Erythroblast (primary cell): ENCODE results near the gene AREL1.

Experiments
- GATA1 ChIP-seq: IDR thresholded peaks from 2 replicates; pipeline ENCODE4 v1.6.1; 2011; ENCODE audit warnings: low read depth, mild to moderate bottlenecking, control low read depth, low read length, moderate library complexity
- POLR2A ChIP-seq: IDR thresholded peaks from 2 replicates; pipeline ENCODE4 v1.6.1; 2011; ENCODE audit warnings: mild to moderate bottlenecking, low read length

DNA sequence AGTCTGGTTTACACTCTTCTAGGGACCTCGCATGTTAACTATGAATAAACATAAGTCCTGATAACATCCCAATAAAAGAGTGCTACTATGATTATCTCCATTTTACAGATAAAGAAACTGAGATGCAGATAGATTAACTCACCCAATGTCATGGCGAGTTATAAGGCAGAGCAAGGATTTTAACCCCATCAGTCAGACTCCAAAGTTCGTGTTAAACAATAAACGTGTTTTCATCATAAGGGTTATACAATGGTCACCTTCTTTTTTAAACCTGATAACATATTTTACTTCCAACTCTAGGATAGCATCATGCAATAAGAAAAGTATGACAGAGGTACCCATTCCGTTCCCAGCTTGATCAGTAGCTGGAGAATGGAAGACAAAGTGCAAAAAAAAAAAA is 1.2 kb downstream of the AREL1 start:
- TF ChIP-seq POLR2A (no peak), GATA1 (no peak)
